ENCODE data around the gene YIF1A.

- TF ChIP-seq CTCF (IDR thresholded peaks at IDR 0.05) (no peak), POLR2A (IDR thresholded peaks at IDR 0.05) (no peak)
Measured at GRCh38 chr11:66334605-66335442, 45.9 kb upstream of the YIF1A start.

All from adrenal gland (tissue), 5 donors.